GM10248 (cell line): Measurements from ENCODE around the gene NAGPA.

Experiments
- CTCF ChIA-PET: fragments of 300-600 bp; sonication (Branson Sonifier 250); formaldehyde crosslinking; extraction: SDS; loops from one replicate; lab custom pipeline; 2021; ENCODE audit warnings: antibody characterized with exemption; lab: Yijun Ruan, JAX
- POLR2A ChIA-PET: fragments of 350-650 bp; sonication (Branson Sonifier 250); formaldehyde crosslinking; extraction: SDS; loops from one replicate; lab custom pipeline; 2020; ENCODE audit warnings: antibody characterized with exemption; lab: Yijun Ruan, JAX
- DNase-seq: peaks from one replicate; pipeline ENCODE4 v3.0.0; 2012; ENCODE audit errors: extremely low spot score
- TF ChIP-seq, protein P1 (sequence below): IDR thresholded peaks from 2 replicates; pipeline ENCODE4 v1.5.1; 2012; ENCODE audit warnings: mild to moderate bottlenecking, low read depth; ENCODE audit errors: extremely low read depth, missing control alignments, control extremely low read depth

NAGPA gene

DNA sequence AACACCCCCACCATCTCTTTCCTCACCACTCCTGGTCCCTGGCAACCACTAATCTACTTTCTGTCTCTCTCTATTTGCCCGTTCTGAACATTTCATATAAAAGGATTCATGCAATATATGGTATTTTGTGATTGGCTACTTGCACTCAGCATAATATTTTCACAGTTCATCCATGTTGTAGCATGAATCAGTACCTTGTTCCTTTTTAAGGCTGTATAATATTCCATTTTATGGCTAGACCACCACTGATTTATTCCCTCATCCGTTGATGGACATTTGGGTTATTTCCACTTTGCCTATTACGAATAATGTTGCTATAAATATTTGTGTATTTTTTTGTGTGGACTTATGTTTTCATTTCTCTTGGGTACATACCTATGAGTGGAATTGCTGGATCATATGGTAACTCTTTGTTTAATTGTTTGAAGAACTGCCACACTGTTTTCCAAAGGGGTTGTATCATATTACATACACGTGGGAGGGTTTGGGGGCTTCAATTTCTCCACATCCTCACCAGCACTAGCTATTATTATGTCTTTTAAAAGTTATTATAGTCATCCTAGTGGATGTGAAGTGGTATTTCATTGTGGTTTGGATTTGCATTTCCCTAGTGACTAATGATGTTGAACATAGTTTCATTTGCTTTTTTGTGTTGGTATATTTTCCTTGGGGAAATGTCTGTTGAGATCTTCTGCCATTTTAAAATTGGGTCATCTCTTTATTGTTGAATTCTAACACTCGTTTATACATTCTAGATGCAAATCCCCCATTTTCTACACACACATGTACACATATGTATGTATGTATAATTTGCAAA is 49.4 kb downstream of the NAGPA start:
- DNase-seq, result no peak
- TF ChIP-seq, protein P1, sequence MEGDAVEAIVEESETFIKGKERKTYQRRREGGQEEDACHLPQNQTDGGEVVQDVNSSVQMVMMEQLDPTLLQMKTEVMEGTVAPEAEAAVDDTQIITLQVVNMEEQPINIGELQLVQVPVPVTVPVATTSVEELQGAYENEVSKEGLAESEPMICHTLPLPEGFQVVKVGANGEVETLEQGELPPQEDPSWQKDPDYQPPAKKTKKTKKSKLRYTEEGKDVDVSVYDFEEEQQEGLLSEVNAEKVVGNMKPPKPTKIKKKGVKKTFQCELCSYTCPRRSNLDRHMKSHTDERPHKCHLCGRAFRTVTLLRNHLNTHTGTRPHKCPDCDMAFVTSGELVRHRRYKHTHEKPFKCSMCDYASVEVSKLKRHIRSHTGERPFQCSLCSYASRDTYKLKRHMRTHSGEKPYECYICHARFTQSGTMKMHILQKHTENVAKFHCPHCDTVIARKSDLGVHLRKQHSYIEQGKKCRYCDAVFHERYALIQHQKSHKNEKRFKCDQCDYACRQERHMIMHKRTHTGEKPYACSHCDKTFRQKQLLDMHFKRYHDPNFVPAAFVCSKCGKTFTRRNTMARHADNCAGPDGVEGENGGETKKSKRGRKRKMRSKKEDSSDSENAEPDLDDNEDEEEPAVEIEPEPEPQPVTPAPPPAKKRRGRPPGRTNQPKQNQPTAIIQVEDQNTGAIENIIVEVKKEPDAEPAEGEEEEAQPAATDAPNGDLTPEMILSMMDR, result no peak
- ChIA-PET POLR2A (no interaction called here), CTCF (no interaction called here)

DNA sequence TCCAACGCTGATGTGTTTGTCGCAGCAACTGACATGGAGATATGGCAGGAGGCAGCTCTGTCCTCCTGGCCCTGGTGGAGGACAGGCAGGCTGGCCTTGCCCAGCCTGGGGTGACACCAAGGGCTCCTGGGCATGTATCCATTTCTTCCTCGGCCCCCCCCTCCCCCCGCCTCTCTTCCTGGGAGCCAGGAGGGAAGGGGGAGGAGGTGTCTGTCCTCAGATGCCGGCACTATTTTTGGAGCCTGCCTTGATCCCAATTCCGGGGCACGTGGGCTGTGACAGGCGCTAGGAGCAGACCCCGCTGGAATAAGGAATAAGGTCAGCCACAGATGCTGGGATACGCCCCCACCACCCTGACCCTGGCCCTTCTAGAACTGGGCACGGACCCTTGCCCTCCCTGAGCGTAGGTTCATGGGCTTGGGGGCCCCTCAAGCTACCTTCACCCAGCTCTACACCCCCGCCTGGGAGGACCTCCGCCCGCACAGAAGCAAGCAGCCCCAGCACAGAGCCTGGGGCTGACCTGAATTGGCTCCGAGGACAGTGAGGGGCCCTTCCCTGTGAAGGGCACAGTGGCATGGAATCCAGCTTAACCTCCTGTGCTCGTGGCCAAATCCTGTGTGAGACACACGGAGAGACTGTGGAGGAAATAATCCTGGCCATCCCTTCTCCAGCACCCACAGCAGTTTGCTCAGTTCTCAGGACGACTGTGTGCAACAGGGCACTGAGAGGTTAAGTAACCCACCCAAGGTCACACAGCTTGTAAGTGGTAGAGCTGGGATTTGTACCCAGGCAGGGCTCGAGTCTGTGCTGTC is 51.5 kb downstream of the NAGPA start:
- TF ChIP-seq, protein P1, result no peak
- ChIA-PET CTCF (no interaction called here), POLR2A (interaction anchor here (0.5 kb wide), 1 partner anchor 872 kb away, joined by 3 read pairs; no protein-coding TSS in a partner anchor)
- DNase-seq, result no peak

DNA sequence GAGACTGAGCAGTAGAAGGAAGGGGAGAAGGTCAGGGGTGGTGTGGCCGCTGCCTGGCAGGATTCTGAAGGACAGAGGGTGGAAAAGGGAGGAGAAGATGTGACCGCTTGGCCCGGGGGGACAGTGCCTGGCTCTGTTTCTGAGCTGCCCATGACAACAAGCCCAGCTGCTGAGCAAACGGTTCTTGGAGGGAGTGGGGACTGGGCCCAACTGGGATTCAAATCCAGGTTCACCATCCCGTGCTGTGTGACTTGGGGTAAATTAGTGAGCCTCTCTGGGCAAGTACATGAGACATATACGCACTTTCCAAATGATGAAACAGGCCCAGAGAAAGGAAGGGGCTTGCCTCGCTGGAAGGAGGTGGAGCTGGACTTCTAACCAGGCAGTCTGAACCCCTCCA is 52.3 kb downstream of the NAGPA start:
- ChIA-PET POLR2A (no interaction called here), CTCF (no interaction called here)
- TF ChIP-seq, protein P1, result no peak
- no peak for DNase-seq

DNA sequence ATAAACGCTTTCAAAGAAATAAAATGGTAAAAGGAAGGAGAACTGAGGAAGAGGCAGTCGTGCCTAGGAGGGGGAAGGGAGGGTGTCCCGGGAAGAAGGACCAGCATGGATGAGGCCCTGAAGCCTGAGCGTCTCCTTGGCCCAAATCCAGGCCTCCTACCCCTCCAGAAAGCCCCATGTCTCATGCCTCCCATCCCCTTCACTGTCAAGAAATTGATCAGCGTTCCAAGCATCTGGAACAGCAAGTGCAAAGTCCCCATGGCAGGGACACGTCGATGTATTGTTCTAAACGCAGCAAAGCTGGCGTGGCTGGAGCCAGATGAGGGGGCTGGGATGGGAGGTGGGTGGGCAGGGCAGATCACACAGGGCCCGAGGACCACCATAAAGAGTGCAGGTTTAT is 53.0 kb downstream of the NAGPA start:
- ChIA-PET POLR2A (no interaction called here), CTCF (no interaction called here)
- TF ChIP-seq, protein P1, result no peak
- DNase-seq, result no peak

DNA sequence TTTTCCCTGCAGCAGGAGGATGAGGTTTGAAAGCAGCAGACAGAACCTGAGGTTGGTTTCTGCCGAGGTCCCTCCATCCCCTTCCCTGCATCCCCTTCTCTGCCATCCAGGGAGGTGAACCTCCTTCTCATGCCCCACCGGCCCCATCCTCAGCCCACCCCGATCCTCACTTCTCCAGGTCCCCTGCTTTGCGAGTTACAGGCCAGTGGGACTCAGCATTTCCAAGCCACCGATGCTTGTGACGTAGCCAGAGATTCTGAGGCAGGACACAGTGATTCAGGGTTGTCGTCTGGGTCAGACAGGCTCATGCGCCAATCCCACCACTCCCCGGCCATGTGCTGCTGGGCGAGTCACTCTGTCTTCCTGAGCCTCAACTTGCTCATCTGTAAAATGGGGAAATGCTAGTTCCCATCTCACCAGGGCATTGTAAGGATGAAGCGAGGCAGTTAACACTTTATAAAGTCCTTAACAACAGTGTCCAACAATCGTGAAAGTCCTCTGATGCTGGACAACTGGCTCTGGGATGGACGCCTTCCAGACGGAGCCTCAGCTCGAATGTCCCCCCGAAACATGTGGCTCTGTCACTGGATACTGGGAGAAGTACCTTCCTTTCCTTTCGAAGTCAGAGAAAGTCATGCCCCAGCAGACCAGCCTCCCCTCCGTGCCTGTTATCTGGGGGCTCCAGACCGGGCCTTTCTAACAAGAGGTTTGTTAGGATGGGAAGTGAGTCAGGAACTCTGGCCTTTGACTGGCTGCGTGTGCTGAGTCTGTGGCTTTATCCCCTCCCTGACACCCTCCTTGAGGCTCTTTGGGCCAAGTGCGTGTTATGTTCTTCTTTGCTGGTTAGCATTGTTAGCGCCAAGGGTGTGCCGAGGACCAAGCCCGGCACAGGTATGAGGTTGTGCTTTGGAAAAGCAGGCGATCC is 53.7 kb downstream of the NAGPA start:
- POLR2A ChIA-PET, result no interaction called here
- TF ChIP-seq, protein P1, result no peak
- CTCF ChIA-PET, result no interaction called here
- no peak for DNase-seq

DNA sequence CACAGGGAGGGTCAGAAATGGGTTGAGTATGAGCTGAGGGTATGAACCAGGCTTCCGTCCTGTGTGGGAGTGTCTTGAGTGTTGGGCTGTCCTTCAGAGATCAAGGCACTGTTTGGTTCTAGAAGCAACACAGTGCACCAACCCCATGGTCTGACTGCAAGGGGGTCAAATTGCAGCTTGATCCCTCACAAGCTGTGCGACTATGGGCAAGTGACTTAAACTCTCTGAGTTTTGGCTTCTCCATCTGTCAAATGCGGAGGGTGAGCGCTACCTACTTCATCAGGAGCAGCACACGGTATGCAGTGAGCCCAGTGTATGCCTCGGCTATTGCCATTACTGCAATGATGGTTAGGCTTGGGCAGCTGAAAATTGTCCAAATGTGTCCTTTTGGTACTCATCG is 54.6 kb downstream of the NAGPA start:
- ChIA-PET CTCF (no interaction called here), POLR2A (no interaction called here)
- DNase-seq, result no peak

More for the DNA sequence above, 54.6 kb downstream of the NAGPA start:
- TF ChIP-seq, protein P1, result no peak
